Head of caudate nucleus (tissue), 42 donors: ENCODE measurements around the gene TSPAN32.

Source experiments
- DNase-seq, 42 donors: peaks; one replicate each; pipeline versions ENCODE4 v3.0.0 to v3.0.0-alpha.2; 2020 to 2021; ENCODE audit warnings: mixed read lengths in 7 of 42
- intact Hi-C: fragments of 100-400 bp; cut with DNase I; formaldehyde crosslinking; loops from one replicate; pipeline ENCODE4 v1.15.0; 2022

Gene TSPAN32

GRCh38 chr11:2301631-2302305 lies at the start of gene TSPAN32, which contains the start of gene C11orf21:
TSS of gene TSPAN32 (plus strand) at chr11:2302013. CDS start at chr11:2302150, 137 bp downstream.
TSS of gene C11orf21 (minus strand) at chr11:2301918. CDS start at chr11:2301808, 110 bp downstream.
- intact Hi-C loops, result loop anchor here (10.0 kb wide), 2 partner anchors 233 to 593 kb away; no protein-coding TSS in a partner anchor

GRCh38 chr11:2252018-2252417 lies 49.8 kb upstream of the TSPAN32 start:
- DNase-seq, result peak in 4 of 42 donors; percentile 7 to 28 (median 11)
- intact Hi-C loops, result no loop called here

More at GRCh38 chr11:2301631-2302305, at the start of gene TSPAN32, which contains the start of gene C11orf21:
- DNase-seq, result peak in 21 of 42 donors; percentile 8 to 66 (median 43)

GRCh38 chr11:2256293-2256913 lies 45.4 kb upstream of the TSPAN32 start:
- intact Hi-C loops, result no loop called here
- DNase-seq, result peak in 2 of 42 donors; percentile 9 to 29

- intact Hi-C loops, result no loop called here
- peak in 5 of 42 donors; percentile 12 to 34 (median 27) for DNase-seq
Observed at GRCh38 chr11:2256951-2257700, 44.7 kb upstream of the TSPAN32 start.

GRCh38 chr11:2258501-2259465 lies 43.0 kb upstream of the TSPAN32 start:
- peak in 5 of 42 donors; percentile 1 to 41 (median 25) for DNase-seq
- intact Hi-C loops, result no loop called here

GRCh38 chr11:2259466-2259830 lies 42.4 kb upstream of the TSPAN32 start:
- intact Hi-C loops, result no loop called here
- DNase-seq, result peak in 3 of 42 donors; percentile 10 to 27 (median 20)

- intact Hi-C loops, result no loop called here
- DNase-seq, result peak in 2 of 42 donors; percentile 17 to 41
Observed at GRCh38 chr11:2259897-2260451, 41.8 kb upstream of the TSPAN32 start.

- peak in 2 of 42 donors; percentile 11 to 36 for DNase-seq
- intact Hi-C loops, result no loop called here
Observed at GRCh38 chr11:2260491-2261364, 41.1 kb upstream of the TSPAN32 start.

- intact Hi-C loops, result no loop called here
- DNase-seq, result peak in 1 of 42 donors; percentile 29
Observed at GRCh38 chr11:2261436-2262230, 40.2 kb upstream of the TSPAN32 start.

- peak in 1 of 42 donors; percentile 22 for DNase-seq
- intact Hi-C loops, result no loop called here
Observed at GRCh38 chr11:2262301-2263070, 39.3 kb upstream of the TSPAN32 start.

GRCh38 chr11:2263071-2263565 lies 38.7 kb upstream of the TSPAN32 start:
- intact Hi-C loops, result no loop called here
- peak in 1 of 42 donors; percentile 27 for DNase-seq

- peak in 1 of 42 donors; percentile 22 for DNase-seq
- intact Hi-C loops, result no loop called here
Observed at GRCh38 chr11:2263724-2264360, 38.0 kb upstream of the TSPAN32 start.

GRCh38 chr11:2264366-2265053 lies 37.3 kb upstream of the TSPAN32 start:
- intact Hi-C loops, result no loop called here
- DNase-seq, result peak in 2 of 42 donors; percentile 13 to 24

GRCh38 chr11:2265396-2265795 lies 36.4 kb upstream of the TSPAN32 start:
- peak in 6 of 42 donors; percentile 19 to 50 (median 25) for DNase-seq

More at GRCh38 chr11:2265396-2265795, 36.4 kb upstream of the TSPAN32 start:
- intact Hi-C loops, result no loop called here
